OCI-LY7 (cell line): ENCODE measurements around the gene TRIAP1. TPM values are rescaled to one million over a fixed set of nuclear protein-coding genes. Genes with fewer than 3 reads are reported as not detected.

Source experiments
- BruUV-seq: library from RNA; stranded (reverse); fragments of 400-500 nt; replicated peaks from 2 replicates; lab custom pipeline; 2021; lab: Mats Ljungman, UMichigan
- CTCF ChIA-PET: fragments of 300-600 bp; sonication (Branson Sonifier 250); formaldehyde crosslinking; loops from one replicate; lab custom pipeline; 2022; ENCODE audit warnings: antibody characterized with exemption; ENCODE audit not compliant: unreplicated experiment; lab: Charles Lee
- POLR2A ChIA-PET: fragments of 300-600 bp; sonication (Branson Sonifier 250); formaldehyde crosslinking; loops from one replicate; lab custom pipeline; 2022; ENCODE audit warnings: antibody characterized with exemption; lab: Charles Lee
- DNase-seq: peaks from one replicate; pipeline ENCODE4 v3.0.0-alpha.2; 2015; ENCODE audit warnings: low spot score
- H2AFZ ChIP-seq: fragments of 200-600 bp; sonication (generic), shearing (Covaris generic); 2 replicates; pipeline ENCODE4 v1.6.1; 2014; ENCODE audit warnings: mild to moderate bottlenecking, antibody characterized with exemption, low read length, moderate library complexity
- H3K27ac ChIP-seq: fragments of 200-600 bp; sonication (generic); 2 replicates; pipeline ENCODE4 v1.5.1; 2014; ENCODE audit warnings: mixed run types, low read depth, mild to moderate bottlenecking, moderate library complexity, low read length, inconsistent platforms; ENCODE audit not compliant: poor library complexity, severe bottlenecking
- H3K36me3 ChIP-seq: fragments of 200-600 bp; sonication (generic); 2 replicates; pipeline ENCODE4 v1.6.1; 2014; ENCODE audit warnings: mild to moderate bottlenecking, antibody characterized with exemption, low read length, moderate library complexity, mixed read lengths; ENCODE audit not compliant: insufficient read depth
- H3K4me1 ChIP-seq: fragments of 200-600 bp; sonication (generic); 2 replicates; pipeline ENCODE4 v1.5.1; 2014; ENCODE audit warnings: mild to moderate bottlenecking, low read length; ENCODE audit not compliant: insufficient read depth, poor library complexity, severe bottlenecking
- H3K4me2 ChIP-seq: fragments of 200-600 bp; sonication (generic); 2 replicates; pipeline ENCODE4 v1.6.1; 2014; ENCODE audit warnings: mild to moderate bottlenecking, low read length
- H3K4me3 ChIP-seq: fragments of 200-600 bp; sonication (generic); 2 replicates; pipeline ENCODE4 v1.5.1; 2014; ENCODE audit warnings: mild to moderate bottlenecking, low read depth, low read length; ENCODE audit not compliant: poor library complexity, severe bottlenecking
- H3K79me2 ChIP-seq: fragments of 200-600 bp; sonication (generic); 2 replicates; pipeline ENCODE4 v1.6.1; 2016; ENCODE audit warnings: low read depth, mild to moderate bottlenecking, low read length, moderate library complexity, mixed read lengths; ENCODE audit not compliant: insufficient read depth
- H3K9me2 ChIP-seq: fragments of 200-600 bp; sonication (generic); 2 replicates; pipeline ENCODE4 v1.6.1; 2016; ENCODE audit warnings: mild to moderate bottlenecking, low read length, mixed read lengths; ENCODE audit not compliant: insufficient read depth
- H3K9me3 ChIP-seq: fragments of 200-600 bp; sonication (generic); 2 replicates; pipeline ENCODE4 v1.6.1; 2014; ENCODE audit warnings: mild to moderate bottlenecking, mixed run types, low read length, mixed read lengths
- H4K20me1 ChIP-seq: fragments of 200-600 bp; sonication (generic); 2 replicates; pipeline ENCODE4 v1.6.1; 2014; ENCODE audit warnings: mild to moderate bottlenecking, antibody characterized with exemption, low read length, moderate library complexity, mixed read lengths; ENCODE audit not compliant: insufficient read depth
- EZH2phosphoT487 ChIP-seq: fragments of 200-600 bp; sonication (generic); IDR thresholded peaks from 2 replicates; pipeline ENCODE4 v1.6.1; 2018; ENCODE audit warnings: low read depth, borderline replicate concordance, mild to moderate bottlenecking, mixed run types, antibody characterized with exemption, low read length, moderate library complexity, mixed read lengths
- intact Hi-C: fragments of 100-400 bp; cut with micrococcal nuclease; formaldehyde crosslinking; loops from one replicate; pipeline ENCODE4 v1.10.0; 2022; ENCODE audit not compliant: unreplicated experiment
- total RNA-seq, 2 experiments: library from RNA; depleted of rRNA in 1 of 2; stranded (reverse); fragments of >200 nt in 1 of 2; shearing (Covaris generic) in 1 of 2; gene quantifications; 2 replicates each; pipeline ENCODE4 v1.2.3, GENCODE V29; 2014 to 2022
- TF ChIP-seq, protein P1 (sequence below): fragments of 200-600 bp; sonication (generic); conservative IDR thresholded peaks from 2 replicates; pipeline ENCODE4 v1.5.1; 2014; ENCODE audit warnings: mild to moderate bottlenecking, antibody characterized with exemption, low read length, moderate library complexity, mixed read lengths

TRIAP1 gene
- total RNA-seq, 2 experiments from 2014 or later: 23.9 to 25.9 TPM

DNA sequence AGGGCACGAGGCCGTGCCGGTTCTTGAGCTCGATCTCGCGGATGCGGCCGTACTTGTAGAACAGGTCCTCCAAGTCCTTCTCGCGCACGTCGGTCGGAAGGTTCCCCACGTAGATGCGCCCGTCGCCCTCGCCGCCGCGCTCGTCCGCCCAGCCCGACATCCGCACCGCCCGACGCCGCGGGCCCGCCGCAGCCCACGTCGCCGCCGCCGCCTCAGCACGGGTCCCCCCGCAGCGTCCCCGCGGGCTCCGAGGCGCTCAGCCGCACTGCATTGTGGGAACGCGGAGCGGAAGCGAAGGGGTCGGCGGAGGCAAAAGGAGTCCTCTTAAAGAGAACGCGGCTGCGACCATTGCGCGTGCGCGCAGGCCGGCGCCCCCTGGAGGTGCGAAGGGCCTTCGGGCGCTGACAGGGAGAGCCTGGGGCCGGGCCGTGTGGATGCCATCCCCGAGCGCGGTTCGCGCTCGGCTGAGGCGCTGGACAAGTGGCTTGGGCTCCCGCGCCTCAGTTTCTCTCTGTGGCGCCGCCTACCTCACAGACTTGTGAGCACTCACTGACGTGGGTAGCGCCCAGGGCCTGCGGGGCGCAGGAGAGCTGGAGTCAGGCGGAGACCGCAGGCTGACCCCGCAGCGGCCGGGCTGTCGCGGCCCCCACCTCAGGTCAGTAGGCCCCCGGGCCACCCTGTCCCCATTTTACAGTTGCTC is 23.4 kb upstream of the TRIAP1 start, which contains the start of gene SRSF9:
Gene SRSF9, minus strand, starts transcription at position 299 of the 700 bp plus-strand sequence. Its CDS starts 139 bp downstream, at position 160.
- H3K4me2 ChIP-seq: peak within 1 kb of the TSS; percentile 100
- H3K27ac ChIP-seq: peak within 1 kb of the TSS; percentile 69
- H3K9me2 ChIP-seq: no peaks in the 10 kb centered on the region
- BruUV-seq: no TSS peak
- H3K79me2 ChIP-seq: peaks cover 49% of the 10 kb centered on the region
- H3K4me3 ChIP-seq: peak within 1 kb of the TSS; percentile 98
- H2AFZ ChIP-seq: peak within 1 kb of the TSS; percentile 87
- intact Hi-C loops: loop anchor here (1.0 kb wide), 1 partner anchor 27 kb away; the partner anchor contains the start of gene DYNLL1
- H4K20me1 ChIP-seq: peaks cover 23% of the 10 kb centered on the region
- DNase-seq: peak; percentile 98
- no peaks in the 10 kb centered on the region for H3K9me3 ChIP-seq
- TF ChIP-seq EZH2phosphoT487: no peak
- TF ChIP-seq, protein P1, sequence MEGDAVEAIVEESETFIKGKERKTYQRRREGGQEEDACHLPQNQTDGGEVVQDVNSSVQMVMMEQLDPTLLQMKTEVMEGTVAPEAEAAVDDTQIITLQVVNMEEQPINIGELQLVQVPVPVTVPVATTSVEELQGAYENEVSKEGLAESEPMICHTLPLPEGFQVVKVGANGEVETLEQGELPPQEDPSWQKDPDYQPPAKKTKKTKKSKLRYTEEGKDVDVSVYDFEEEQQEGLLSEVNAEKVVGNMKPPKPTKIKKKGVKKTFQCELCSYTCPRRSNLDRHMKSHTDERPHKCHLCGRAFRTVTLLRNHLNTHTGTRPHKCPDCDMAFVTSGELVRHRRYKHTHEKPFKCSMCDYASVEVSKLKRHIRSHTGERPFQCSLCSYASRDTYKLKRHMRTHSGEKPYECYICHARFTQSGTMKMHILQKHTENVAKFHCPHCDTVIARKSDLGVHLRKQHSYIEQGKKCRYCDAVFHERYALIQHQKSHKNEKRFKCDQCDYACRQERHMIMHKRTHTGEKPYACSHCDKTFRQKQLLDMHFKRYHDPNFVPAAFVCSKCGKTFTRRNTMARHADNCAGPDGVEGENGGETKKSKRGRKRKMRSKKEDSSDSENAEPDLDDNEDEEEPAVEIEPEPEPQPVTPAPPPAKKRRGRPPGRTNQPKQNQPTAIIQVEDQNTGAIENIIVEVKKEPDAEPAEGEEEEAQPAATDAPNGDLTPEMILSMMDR: peak; percentile 84
- POLR2A ChIA-PET: interaction anchor here (0.5 to 1.8 kb wide), 5 partner anchors 17 to 847 kb away, joined by 3 to 7 read pairs (median 4); no protein-coding TSS in a partner anchor
- CTCF ChIA-PET: interaction anchor here (0.6 kb wide), 1 partner anchor 210 kb away, joined by 3 read pairs; no protein-coding TSS in a partner anchor
- peaks cover 42% of the 10 kb centered on the region for H3K36me3 ChIP-seq
- H3K4me1 ChIP-seq: peaks cover 48% of the 10 kb centered on the region

DNA sequence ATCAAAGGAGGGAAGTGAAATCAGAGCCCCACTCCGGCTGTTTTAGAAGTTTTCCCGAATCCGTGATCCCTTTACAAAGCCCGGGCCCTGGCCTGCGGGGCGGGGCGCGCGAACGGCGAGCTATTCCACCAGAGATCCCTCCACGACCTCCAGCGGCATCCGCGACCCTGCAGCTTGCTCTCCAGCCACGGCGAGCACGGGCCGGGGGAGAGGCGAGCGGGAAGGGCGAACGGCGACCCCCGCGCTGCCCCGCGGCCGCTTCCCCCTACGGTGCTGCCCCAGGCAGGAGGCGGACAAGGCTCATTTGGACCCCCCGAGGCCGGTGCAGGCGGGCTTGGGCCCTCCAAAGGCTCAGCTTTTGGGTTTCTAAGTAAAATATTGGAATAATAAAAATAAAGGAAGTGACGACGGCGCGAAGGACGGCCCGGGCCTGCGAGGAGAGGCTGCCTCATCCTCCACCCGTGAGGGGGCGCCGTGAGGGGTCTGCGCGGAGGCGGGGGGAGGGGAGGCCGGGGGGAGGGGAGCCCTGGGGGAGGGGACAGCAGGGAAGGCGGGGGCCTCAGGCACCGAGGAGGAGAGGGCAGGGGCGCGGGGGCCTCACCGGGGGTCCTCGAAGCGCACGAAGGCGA is 22.8 kb upstream of the TRIAP1 start:
- BruUV-seq: no TSS peak
- CTCF ChIA-PET: interaction anchor here (0.6 kb wide), 1 partner anchor 211 kb away, joined by 3 read pairs; no protein-coding TSS in a partner anchor
- POLR2A ChIA-PET: interaction anchor here (0.6 to 1.0 kb wide), 7 partner anchors 13 to 214 kb away, joined by 3 to 5 read pairs (median 4); partner anchors contain the start of gene RNF10
- Histone ChIP-seq H3K4me1 (peaks cover 46% of the 10 kb centered on the region), H3K4me3 (peak overlapping the region; percentile 98), H3K9me2 (no peaks in the 10 kb centered on the region), H3K36me3 (peaks cover 49% of the 10 kb centered on the region), H3K9me3 (no peaks in the 10 kb centered on the region), H3K79me2 (peaks cover 54% of the 10 kb centered on the region), H3K27ac (peak overlapping the region; percentile 69), H3K4me2 (peak overlapping the region; percentile 100), H2AFZ (no peak overlapping the region), H4K20me1 (peaks cover 26% of the 10 kb centered on the region)
- no peak for DNase-seq
- TF ChIP-seq, protein P1: peak; percentile 34
- no peak for TF ChIP-seq EZH2phosphoT487
- intact Hi-C loops: loop anchor here (1.0 kb wide), 1 partner anchor 27 kb away; the partner anchor contains the start of gene DYNLL1
